HG03342 (cell line): ENCODE data around the gene MPP3.

Source experiments
- ATAC-seq: cut with Tn5 transposase; IDR thresholded peaks from one replicate; pipeline ENCODE4 v1.9.1; 2021; ENCODE audit warnings: mild to moderate bottlenecking, moderate library complexity; ENCODE audit not compliant: unreplicated experiment

The MPP3 gene

DNA sequence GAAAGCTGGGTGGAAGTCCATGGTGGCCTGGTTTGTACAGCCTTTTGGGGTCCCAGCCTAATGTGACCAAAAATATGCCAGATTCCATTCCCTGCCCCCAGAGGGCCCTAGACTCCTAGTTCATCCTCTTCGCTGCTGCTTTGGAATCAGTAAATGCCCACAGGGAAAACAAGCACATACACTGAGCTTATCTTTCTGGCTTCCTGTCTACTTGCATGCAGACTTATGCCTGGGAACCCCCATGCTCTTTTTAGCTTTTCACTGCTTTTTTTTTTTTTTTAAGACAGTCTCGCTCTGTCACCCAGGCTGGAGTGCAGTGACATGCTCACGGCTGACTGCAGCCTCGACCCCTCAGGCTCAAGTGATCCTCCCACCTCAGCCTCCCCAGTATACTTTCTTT is 7.9 kb upstream of the MPP3 start:
- ATAC-seq: no peak

DNA sequence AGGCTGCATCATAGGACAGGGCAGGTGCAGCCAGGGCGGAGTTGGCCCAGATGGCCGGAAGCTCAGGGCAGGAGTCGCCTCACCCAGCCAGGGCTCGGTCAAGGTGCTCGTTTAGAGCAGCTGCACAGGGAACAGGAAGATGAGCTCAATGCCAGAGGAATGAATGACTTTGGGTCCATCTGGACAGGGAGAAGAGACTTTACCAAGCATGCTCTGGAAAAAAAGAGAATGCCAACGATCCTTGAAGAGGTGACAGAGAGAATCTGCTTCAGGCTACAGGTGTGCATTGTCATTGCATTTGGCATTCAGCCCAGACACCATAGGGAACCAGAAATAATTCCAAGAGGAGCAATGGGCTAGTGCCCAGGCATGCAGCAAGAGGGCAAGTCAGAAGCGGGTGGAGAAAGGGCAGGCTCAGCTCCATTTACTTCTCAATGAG is 6.7 kb upstream of the MPP3 start:
- ATAC-seq: no peak

DNA sequence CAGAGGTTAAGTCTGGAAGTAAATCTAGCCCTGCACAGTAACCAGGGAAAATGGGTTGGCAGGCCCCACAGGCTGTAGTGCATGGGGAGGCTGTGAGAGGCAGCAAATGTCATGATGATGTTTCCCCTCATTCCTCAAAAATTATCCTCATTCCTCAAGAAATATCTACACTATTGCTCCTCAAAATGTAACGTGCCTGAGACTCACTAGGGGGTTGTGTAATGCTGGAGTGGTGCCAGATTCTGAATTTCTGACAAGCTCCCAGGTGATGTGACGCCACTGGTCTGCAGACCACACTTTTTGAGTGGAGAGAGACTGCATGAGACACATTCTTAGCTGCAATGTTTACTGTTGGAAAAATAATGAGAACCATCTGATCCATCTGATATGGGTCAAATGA is 1.2 kb upstream of the MPP3 start:
- no peak for ATAC-seq

DNA sequence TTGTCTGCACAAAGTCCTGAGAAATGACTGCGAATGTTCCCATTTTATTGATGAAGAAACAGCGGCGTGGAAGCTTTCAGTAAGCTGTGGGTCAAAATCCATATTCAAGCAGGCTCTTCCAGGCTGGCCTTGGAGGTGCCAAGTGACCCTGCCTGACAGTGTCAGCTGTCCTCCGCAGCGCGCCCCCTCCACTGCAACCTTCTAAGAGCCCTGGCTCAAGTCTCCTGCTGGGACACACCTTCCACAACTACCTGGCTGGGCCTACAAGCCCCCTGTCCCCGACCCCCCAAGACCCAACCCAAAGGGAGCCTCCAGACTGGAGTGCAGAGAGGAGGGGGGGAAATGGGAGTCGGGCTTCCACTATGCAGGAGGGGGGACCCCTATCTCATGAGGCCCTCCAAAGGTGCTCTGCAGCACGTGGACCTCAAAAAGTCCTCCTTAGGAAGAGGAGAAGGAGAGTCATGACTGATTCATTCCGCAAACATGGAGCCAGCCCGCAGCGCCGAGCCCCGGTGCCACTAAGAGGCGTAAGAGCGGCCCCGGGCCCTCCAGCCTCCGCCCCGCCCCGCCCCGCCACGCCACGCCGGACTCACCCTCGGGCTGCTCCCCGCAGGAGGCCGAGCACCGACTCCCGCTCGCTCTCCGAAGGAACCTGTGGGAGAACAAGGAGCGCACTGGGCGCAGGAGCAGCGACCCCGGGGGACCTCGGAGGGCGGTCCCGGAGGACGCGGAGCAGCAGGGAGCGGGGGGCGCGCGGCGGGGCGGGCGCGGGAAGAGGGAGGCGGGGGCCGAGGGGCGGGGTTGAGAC is 574 bp downstream of the MPP3 start:
- no peak for ATAC-seq

DNA sequence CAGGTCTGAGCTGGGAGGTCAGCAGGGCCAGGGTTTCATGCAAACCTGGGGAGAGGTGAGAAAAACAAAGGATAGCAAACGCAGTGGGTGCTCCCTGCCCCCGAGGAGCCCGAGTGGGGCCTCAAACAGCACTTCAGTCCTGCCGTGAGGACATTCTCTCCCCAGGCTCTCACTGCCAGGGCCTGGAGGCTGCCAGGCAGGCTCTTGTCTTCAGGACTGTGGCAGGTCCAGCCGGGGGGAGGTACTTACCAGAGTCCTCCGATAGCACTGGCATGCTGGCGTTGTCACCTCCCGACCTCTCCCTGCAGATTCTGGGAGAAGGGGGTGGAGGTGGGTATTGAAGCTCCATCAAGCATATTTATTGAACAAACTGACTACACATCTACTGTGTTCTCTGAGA is 1.3 kb downstream of the MPP3 start:
- ATAC-seq: no peak

DNA sequence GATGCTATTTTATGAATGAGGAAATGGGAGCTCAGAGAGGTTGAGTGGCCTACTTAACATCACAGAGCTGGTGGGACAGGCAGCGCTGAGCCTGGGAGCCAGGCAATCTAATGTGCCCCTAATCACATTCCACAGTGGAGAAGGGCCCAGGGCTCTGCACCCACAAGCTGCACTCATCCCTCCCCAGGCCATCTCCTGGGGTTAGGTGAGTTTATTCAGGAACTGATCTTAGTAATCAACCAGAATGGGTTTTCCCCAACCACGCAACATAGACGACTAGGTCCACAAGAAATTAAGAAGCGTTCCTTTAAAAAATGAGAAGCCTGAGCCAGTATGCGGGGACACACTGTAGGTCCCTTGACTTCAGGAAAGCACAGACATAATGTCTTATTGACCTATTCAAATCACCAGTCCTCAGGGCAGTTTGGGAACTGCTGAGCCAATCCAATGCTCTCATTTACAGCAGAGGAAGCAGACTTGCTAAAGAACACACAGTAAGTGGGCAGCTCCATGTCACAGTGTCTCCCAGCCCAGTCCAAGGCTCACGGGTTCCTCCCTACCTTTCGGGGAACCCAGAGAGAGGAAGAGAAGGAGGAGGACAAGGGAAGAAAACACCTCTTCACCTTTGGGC is 2.3 kb downstream of the MPP3 start:
- ATAC-seq: no peak

DNA sequence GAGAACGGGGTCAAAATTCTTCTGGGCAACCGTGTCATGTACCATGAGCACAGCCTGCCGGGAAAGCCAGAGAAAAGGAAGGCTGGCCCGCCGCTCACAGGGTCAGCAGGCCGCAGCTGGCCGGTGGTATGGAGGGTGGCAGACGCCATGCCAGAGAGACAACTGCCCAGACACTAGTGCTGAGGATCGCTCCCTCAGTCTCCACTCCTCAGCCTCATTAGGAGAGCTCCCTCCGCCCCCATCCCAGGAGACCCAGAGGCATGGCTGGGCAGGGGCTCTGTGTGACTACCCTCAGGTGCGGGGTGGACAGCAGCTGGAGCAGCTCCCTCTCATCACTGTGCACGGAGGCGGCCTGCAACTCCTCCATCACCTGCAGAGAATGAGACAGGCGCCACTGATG is 3.2 kb downstream of the MPP3 start:
- ATAC-seq: no peak

- no peak for ATAC-seq
These were observed 5.3 kb downstream of the MPP3 start for GRCh38 chr17:43827596-43827995.

GRCh38 chr17:43826206-43826605 is 6.7 kb downstream of the MPP3 start:
- ATAC-seq: no peak

- ATAC-seq: no peak
These were observed 7.4 kb downstream of the MPP3 start for GRCh38 chr17:43825567-43825966.

DNA sequence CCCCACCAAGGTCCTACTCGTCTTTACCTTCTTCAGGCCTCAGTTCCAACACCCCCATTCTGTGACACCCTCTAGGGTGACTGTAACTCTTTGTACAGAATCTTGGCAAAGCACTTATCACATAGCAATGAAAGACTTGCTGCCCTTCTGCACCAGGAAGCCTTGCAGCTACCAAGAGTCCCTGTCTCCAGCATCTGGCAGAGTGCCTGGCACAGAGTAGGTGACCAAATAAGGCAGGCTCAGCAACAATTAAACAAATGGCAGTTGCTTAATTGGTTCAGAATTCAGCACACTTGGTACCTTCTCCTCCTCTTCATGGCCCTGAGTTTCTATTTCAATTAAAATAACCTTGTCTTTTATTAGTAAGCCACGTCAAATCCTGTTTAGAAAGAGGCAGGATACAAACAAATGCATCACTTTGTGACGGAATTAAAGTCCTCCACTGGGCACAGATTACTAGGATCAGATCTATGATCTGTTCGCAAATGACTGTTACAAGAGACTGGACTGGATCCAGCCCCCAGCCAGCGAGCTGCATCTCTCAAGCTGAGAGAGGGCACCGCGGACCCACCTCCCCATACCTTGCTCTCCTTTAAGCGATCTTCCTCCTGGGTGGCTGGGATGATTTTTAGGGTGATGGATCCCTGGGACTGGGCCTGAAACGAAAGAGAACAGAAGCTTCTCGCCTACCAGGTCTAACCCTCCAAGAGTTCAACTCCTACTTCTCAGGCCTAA is 9.4 kb downstream of the MPP3 start:
- ATAC-seq: no peak

DNA sequence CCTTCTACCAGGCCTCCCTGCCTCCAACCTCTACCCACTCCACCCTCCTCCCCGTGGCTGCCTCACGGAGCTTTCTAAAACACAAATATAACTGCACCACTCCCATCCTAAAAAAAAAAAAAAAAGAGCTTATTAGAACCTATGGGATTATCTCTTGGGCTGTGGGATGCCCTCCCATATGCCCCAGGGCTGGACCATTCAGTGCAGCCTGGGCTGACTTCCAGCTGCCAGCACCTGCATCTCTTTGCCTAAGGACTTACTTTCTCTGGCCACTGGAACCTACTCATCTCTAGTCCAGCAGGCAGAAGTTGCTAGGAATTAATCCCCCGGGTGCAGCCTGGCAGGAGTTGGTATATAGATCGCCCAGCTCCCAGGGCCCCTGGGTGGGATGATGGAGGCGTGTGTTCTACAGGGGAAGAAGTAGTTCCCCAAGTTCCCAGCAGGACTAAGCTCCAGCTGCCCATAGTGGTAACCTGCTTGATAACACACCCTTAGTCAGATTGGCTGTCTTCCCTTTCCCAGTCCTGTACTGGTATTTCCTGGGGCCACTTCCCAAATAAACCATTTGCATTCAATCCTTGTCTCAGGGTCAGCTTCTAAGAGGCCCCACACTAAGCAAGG is 10.3 kb downstream of the MPP3 start:
- ATAC-seq: no peak

GRCh38 chr17:43820759-43821158 is 12.2 kb downstream of the MPP3 start:
- ATAC-seq: no peak

- no peak for ATAC-seq
These were observed 14.0 kb downstream of the MPP3 start for GRCh38 chr17:43818966-43819365.

GRCh38 chr17:43817826-43818225 is 15.1 kb downstream of the MPP3 start:
- ATAC-seq: no peak

GRCh38 chr17:43816336-43817320 is 16.3 kb downstream of the MPP3 start:
- no peak for ATAC-seq

DNA sequence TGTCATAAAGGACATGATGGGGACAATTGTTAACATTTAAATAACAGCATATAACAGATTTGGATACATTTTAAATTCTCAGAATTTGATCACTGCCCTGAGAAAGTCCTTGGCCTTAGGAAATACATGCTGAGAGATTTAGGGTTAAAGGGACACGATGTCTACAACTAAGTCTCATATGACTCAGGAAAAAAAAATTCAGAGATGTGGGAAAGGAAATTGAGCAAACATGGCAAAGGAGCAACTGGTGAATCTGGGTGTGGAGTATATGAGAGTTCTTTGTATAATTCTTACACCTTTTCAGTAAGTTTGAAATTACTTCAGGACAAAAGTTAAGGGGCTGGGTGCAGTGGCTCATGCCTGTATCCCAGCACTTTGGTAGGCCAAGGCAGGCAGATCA is 18.2 kb downstream of the MPP3 start:
- ATAC-seq: no peak

GRCh38 chr17:43814026-43814425 is 18.9 kb downstream of the MPP3 start:
- ATAC-seq: no peak

- no peak for ATAC-seq
These were observed 19.6 kb downstream of the MPP3 start for GRCh38 chr17:43813386-43813785.
